Measurements from ENCODE around the gene DSTYK.

DSTYK gene

DNA sequence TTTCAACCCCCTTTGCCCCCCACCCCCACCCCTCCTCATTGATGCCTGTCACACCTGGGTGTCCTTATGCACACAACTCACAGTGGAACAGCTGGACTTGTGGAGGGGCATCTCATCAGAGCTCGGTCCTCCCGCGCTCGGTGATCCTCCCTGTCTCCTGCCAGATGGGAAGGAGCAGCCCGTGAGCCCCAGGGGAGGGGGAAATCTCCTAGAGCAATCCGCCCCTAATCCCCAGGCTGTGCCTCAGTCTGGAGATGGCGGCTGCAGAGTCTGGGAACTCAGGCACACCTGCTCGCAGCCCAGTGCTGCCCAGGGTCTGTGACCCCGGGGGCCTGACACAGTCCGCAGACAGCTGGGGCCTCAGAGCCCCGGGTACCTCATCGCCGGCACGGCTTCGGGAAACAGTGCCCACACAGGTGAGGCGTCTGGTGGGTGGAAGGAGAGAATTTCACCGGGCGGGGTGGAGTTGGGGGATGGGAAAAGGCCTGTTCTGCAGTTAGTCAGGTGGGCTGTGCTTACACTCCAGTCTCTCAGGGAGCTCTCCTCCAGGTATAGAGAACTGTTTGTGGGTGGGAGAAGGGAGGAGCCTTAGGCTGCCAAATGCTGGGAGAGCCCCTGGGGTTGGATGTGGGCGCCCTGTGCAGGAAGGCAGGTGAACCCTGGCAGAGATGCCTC lies 45.6 kb upstream of the DSTYK start:
- H3K4me3 ChIP-seq (ENCODE audit: low read length) = no peak overlapping the region
- no peak for DNase-seq (ENCODE audit: low read depth)
- TF ChIP-seq, protein P1, sequence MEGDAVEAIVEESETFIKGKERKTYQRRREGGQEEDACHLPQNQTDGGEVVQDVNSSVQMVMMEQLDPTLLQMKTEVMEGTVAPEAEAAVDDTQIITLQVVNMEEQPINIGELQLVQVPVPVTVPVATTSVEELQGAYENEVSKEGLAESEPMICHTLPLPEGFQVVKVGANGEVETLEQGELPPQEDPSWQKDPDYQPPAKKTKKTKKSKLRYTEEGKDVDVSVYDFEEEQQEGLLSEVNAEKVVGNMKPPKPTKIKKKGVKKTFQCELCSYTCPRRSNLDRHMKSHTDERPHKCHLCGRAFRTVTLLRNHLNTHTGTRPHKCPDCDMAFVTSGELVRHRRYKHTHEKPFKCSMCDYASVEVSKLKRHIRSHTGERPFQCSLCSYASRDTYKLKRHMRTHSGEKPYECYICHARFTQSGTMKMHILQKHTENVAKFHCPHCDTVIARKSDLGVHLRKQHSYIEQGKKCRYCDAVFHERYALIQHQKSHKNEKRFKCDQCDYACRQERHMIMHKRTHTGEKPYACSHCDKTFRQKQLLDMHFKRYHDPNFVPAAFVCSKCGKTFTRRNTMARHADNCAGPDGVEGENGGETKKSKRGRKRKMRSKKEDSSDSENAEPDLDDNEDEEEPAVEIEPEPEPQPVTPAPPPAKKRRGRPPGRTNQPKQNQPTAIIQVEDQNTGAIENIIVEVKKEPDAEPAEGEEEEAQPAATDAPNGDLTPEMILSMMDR (conservative IDR thresholded peaks at IDR 0.05; ENCODE audit: low read length) = no peak

DNA sequence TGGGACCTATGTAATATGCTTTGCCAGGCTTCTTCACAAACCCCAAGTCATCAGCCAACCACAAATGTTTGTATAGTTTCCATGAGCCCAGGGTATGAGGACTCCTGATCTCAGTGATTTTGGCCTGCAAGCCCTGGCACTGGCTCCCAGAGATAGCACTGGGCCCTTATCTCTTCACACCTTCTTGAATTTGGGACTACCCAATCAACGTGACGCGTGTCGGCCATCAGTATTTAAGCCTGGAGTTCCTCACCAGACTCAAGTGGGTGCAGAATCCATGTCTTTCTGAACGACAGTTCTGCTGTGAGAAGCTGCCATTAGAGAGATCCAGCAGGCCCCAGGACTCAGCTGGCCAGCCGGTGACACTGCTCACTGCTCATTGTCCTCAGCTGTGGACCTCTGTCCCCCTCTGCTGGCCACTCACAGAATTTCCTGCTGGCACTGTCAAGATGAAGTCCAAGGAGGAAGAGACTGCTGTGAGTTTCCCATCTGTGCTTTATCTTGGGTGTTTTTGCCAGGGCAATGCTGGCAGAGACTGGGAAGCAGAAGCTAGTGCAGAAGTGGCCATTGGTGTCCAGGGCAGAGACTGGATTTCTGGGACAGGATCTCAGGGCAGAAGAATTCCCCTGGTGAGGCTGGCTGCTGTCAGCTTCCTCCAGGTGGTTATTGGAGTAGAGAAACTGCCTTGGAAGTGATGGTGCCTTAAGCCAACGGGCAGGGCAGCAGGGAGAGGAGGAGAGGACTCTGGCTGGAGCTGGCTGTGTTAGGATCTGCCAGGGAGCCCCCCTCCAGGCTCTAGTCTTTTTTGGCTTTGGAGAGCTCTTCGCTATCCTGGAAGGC lies 44.7 kb upstream of the DSTYK start:
- H3K4me3 ChIP-seq (ENCODE audit: low read length) = no peak overlapping the region
- TF ChIP-seq, protein P1 (conservative IDR thresholded peaks at IDR 0.05; ENCODE audit: low read length) = peak; percentile 99
- DNase-seq (ENCODE audit: low read depth) = peak; percentile 79

DNA sequence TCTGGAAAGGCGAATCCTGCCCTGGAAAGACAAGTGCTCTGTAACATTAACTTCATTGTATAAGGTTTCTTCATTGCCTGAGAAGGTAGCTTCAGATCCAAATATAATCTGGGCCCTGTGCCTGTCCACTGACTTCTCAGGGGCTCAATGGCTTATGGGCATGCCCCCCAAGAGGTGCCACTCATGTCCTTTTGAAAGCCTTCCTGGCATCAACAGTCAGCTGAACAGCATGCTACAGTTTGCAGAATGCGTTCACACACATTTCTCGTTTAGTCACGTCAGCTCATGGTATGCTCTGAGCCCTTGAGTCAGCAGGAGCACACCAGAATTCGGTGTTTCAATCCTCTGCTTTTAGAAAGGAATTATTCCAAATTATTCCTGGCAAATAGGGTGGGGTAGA lies 40.1 kb upstream of the DSTYK start:
- DNase-seq (ENCODE audit: low read depth) = no peak
- TF ChIP-seq, protein P1 (conservative IDR thresholded peaks at IDR 0.05; ENCODE audit: low read length) = no peak

DNA sequence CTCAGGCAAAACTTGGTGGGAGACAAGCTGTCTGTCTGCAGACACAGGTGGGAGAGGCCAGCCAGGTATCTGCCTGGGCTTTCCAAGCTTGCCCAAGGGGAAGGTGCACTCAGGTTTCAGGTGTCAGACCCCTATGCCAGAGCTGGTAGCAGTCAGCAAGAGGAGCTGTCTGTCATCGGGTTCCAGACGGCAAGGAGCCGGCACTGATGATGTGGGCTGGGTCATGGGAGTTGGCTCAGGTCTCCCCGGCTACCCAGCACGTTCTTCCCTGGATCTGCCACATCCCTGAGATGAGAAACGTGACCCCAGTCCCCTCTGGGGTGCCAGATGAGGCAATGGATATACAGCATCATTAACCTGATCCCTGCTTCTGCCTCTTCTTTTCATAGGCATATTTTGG lies 39.2 kb upstream of the DSTYK start:
- DNase-seq (ENCODE audit: low read depth) = no peak
- TF ChIP-seq, protein P1 (conservative IDR thresholded peaks at IDR 0.05; ENCODE audit: low read length) = no peak

More for the DNA sequence above, 40.1 kb upstream of the DSTYK start:
- H3K4me3 ChIP-seq (ENCODE audit: low read length) = no peak overlapping the region

DNA sequence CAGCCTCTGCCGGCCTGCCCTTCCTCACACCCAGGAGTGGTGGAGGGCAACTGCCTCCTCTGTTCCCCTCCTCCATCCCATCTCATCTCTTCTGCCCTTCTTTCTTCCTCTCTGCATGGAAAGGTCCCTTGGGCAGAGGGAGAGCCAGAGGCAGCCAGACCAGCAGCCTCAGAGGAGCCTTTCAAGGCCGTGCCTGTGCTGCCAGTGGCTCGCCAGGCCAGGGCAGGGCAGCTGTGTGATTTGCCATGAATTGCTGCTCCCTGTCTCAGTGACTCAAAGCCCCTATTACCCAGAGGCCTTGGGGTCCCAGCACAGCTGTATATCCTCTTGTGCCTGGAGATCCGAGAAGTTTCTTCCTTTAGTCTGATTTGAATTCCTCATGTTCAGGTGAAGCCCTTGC lies 38.1 kb upstream of the DSTYK start:
- TF ChIP-seq, protein P1 (conservative IDR thresholded peaks at IDR 0.05; ENCODE audit: low read length) = no peak
- DNase-seq (ENCODE audit: low read depth) = no peak
- H3K4me3 ChIP-seq (ENCODE audit: low read length) = no peak overlapping the region

More for the DNA sequence above, 39.2 kb upstream of the DSTYK start:
- H3K4me3 ChIP-seq (ENCODE audit: low read length) = no peak overlapping the region

DNA sequence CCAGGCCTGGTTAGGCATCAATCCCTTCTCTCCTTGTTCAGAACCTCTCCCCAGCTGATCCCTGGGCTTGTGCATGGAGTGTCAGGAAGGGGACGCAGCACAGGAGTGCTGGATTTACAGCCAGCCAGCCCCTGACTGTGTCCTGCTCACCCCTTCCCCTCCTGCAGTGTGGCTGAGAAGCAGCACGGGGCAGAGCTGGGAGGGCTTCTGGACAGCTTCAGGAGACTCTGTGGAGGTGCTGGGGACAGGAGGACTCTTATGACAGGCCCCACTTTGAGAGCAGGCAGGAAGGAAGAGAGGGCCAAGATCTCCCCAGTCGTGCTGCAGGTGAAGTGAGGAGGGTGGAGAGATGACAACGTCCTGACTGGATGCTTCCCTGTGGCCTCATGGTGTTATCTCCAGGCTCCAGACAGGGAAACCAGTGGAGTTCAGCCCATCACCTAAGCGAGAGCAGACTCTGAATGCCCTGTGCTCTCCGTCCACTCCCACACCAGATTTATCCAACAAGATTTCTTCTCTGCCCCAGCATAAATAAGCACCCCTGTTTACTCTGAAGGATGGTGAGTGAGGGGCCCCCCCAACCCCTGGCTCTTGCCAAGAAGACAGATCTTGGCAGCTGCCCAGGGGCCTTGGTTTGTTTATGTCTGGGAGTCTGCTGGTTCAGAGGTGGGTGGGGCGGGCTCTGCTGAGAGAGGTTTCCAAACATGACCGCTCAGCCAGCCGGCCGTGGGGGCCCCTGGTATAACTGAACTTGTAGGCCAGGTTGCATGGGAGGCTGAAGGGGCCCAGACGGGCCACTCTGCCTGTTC lies 37.5 kb upstream of the DSTYK start:
- TF ChIP-seq, protein P1 (conservative IDR thresholded peaks at IDR 0.05; ENCODE audit: low read length) = no peak
- H3K4me3 ChIP-seq (ENCODE audit: low read length) = no peak overlapping the region
- DNase-seq (ENCODE audit: low read depth) = no peak
